ENCODE results near the gene BCCIP.

The BCCIP gene

GRCh38 chr10:125840955-125841354 is 17.6 kb downstream of the BCCIP start:
- TF ChIP-seq EZH2phosphoT487 (conservative IDR thresholded peaks at IDR 0.05; ENCODE audit: low read length) (no peak), CTCF (IDR thresholded peaks at IDR 0.05; ENCODE audit: insufficient read depth, low read length, poor library complexity, severe bottlenecking) (no peak)
- Histone ChIP-seq H3F3A (ENCODE audit: insufficient read depth) (no peaks in the 10 kb centered on the region), H3K27ac (ENCODE audit: low read depth, low read length) (no peak overlapping the region), H3K9me2 (replicated peaks; ENCODE audit: insufficient read depth, low read length) (no peaks in the 10 kb centered on the region), H3K27me3 (ENCODE audit: low read length) (no peaks in the 10 kb centered on the region), H3K79me2 (ENCODE audit: insufficient read depth, low read length) (no peaks in the 10 kb centered on the region), H3K9ac (ENCODE audit: low read length) (no peak overlapping the region), H3K4me2 (ENCODE audit: low read depth, low read length, poor library complexity, severe bottlenecking) (no peak overlapping the region), H3K9me3 (ENCODE audit: insufficient read depth, low read length) (no peaks in the 10 kb centered on the region), H4K20me1 (ENCODE audit: low read depth, low read length) (no peaks in the 10 kb centered on the region), H3K36me3 (ENCODE audit: low read length) (peaks cover 3% of the 10 kb centered on the region; the same call in 1 of the 2 replicates), H3K4me3 (ENCODE audit: insufficient read depth, low read length, poor library complexity, severe bottlenecking) (no peak overlapping the region), H2AFZ (ENCODE audit: low read depth, low read length, severe bottlenecking) (no peak overlapping the region)

DNA sequence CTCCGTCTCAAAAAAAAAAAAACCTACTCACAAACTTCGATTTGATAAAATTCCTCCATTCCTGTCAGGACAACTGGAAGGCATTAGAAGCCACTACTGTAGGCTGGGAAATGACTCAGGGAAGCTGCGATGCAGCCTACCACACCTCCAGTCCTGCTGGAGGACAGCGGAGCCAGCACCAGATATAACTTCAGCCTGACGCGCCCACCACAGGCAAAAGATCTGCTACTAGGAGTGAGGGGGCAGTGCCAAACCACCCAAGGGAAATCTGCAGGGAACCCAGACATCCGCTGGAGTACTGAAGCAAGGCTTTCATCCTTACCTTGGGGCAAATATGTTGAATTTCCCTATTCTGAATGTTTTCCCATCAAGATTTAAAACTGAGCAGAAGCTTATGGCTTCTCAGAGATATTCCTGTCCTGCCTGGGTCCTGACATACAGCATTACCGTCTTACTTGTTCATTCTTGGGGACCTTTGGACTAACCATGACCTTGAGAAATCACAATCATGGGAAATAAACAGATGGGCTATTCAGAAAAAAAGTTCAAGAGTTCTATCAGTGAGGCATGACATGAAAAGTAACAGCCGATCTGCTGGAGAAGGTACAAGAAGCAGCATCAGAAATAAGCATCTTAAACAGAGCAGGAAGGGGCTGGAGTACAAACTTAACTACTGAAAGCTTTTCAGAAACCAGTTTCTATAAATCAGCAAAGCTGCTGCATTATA is 20.4 kb downstream of the BCCIP start:
- Histone ChIP-seq H3K9me2 (replicated peaks; ENCODE audit: insufficient read depth, low read length) (no peaks in the 10 kb centered on the region), H3F3A (ENCODE audit: insufficient read depth) (no peaks in the 10 kb centered on the region), H3K4me2 (ENCODE audit: low read depth, low read length, poor library complexity, severe bottlenecking) (no peak overlapping the region), H3K4me3 (ENCODE audit: insufficient read depth, low read length, poor library complexity, severe bottlenecking) (no peak overlapping the region), H3K79me2 (ENCODE audit: insufficient read depth, low read length) (no peaks in the 10 kb centered on the region), H4K20me1 (ENCODE audit: low read depth, low read length) (no peaks in the 10 kb centered on the region), H3K27ac (ENCODE audit: low read depth, low read length) (no peak overlapping the region), H3K36me3 (ENCODE audit: low read length) (no peaks in the 10 kb centered on the region), H3K9ac (ENCODE audit: low read length) (no peak overlapping the region), H3K27me3 (ENCODE audit: low read length) (no peaks in the 10 kb centered on the region), H3K9me3 (ENCODE audit: insufficient read depth, low read length) (no peaks in the 10 kb centered on the region), H2AFZ (ENCODE audit: low read depth, low read length, severe bottlenecking) (no peak overlapping the region)
- TF ChIP-seq CTCF (IDR thresholded peaks at IDR 0.05; ENCODE audit: insufficient read depth, low read length, poor library complexity, severe bottlenecking) (no peak), EZH2phosphoT487 (conservative IDR thresholded peaks at IDR 0.05; ENCODE audit: low read length) (no peak)

DNA sequence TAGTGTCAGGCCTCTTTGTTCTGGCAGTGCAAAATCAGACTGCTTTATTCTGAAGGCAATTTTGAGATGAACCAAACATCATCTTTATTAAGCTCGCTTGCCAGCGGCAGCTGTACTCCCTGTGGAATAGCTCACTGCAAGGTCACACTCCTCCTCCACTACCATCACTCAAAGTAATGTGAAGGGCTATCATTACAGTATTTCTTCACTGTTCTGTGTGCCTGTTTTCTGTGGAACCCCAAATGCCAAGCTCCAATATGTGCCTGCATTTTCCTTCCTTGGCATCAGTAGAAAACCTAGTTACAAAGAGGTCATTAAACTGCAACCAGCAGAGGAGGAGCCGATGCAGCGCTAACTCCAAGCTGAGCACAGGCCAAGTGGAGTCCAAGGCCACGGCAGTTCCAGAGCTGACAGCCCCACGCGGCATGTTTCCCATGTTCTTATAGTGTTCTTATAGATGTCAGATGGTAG is 21.4 kb downstream of the BCCIP start:
- no peak overlapping the region for H3K4me2 ChIP-seq (ENCODE audit: low read depth, low read length, poor library complexity, severe bottlenecking)

More for the DNA sequence above, 21.4 kb downstream of the BCCIP start:
- Histone ChIP-seq H4K20me1 (ENCODE audit: low read depth, low read length) (no peaks in the 10 kb centered on the region), H3K9me2 (replicated peaks; ENCODE audit: insufficient read depth, low read length) (no peaks in the 10 kb centered on the region), H3K9ac (ENCODE audit: low read length) (no peak overlapping the region), H3K4me3 (ENCODE audit: insufficient read depth, low read length, poor library complexity, severe bottlenecking) (no peak overlapping the region), H3K27me3 (ENCODE audit: low read length) (no peaks in the 10 kb centered on the region), H2AFZ (ENCODE audit: low read depth, low read length, severe bottlenecking) (no peak overlapping the region), H3K36me3 (ENCODE audit: low read length) (no peaks in the 10 kb centered on the region), H3K27ac (ENCODE audit: low read depth, low read length) (no peak overlapping the region), H3F3A (ENCODE audit: insufficient read depth) (no peaks in the 10 kb centered on the region), H3K79me2 (ENCODE audit: insufficient read depth, low read length) (no peaks in the 10 kb centered on the region), H3K9me3 (ENCODE audit: insufficient read depth, low read length) (no peaks in the 10 kb centered on the region)
- TF ChIP-seq CTCF (IDR thresholded peaks at IDR 0.05; ENCODE audit: insufficient read depth, low read length, poor library complexity, severe bottlenecking) (no peak), EZH2phosphoT487 (conservative IDR thresholded peaks at IDR 0.05; ENCODE audit: low read length) (no peak)

Data from SU-DHL-6 (cell line).